ENCODE data around the gene DNAJB6. TPM values are rescaled to one million over a fixed set of nuclear protein-coding genes. Genes with fewer than 3 reads are reported as not detected.
A peak's percentile ranks its signal among the peaks of the same experiment; 100 is the strongest.
"Not testable (repeated sequence)": the region's sequence is repeated elsewhere in the genome, so short reads cannot be mapped to it uniquely, and the experiment has no call there.

The DNAJB6 gene
- total RNA-seq, 1 donor from 2014 or later: 128 TPM

DNA sequence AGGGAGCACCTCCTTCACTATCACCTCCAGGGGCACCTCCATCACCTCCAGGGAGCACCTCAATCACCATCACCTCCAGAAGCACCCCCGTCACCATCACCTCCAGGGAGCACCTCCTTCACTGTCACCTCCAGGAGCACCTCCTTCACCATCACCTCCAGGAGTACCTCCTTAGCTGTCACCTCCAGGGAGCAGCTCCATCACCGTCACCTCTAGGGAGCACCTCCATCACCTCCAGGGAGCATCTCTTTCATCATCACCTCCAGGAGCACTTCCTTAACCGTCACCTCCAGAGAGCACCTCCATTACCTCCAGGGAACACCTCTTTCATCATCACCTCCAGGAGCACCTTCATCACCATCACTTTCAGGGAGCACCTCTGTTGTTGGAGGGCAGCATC lies 103.0 kb downstream of the DNAJB6 start:
- Mint-ChIP-seq H3K4me3 (no peak overlapping the region), H3K4me1 (peaks cover under 1% of the 10 kb centered on the region)

DNA sequence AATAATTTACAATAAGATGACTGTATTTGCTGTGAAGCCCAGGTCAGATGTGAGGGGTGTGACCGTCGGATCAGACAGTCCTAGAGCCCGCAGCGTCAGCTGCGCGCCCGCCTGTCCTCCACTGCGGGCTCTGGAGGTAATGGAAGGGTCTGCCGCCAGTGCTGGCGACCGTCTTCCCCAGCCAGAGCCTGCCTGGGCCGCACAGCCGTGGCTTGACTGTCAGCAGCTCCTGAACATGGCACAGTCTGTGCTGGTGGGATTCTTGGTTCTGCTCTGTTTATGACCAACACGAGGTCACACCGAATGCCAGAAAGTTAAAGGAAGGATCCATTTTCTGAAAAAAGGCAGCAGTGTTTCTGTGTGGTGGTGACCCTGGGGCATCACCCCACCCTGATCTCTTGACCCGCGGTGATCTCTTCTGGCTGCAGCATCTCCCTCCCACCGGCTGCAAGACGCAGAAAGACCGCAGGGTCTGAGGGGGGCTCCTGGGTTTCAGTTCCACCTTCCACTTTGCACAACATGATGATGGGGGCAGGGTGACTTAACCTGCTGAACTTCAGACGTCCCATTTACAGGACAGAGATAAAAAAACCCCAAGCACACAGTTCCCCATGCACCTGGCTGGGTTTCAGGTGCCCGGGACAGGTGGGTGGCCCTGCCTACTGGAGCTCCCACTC lies 103.7 kb downstream of the DNAJB6 start:
- Mint-ChIP-seq H3K4me3 (no peak overlapping the region), H3K27me3 (no peaks in the 10 kb centered on the region), H3K36me3 (ENCODE audit: low read depth) (no peaks in the 10 kb centered on the region), H3K9me3 (no peaks in the 10 kb centered on the region), H3K27ac (no peak overlapping the region), H3K4me1 (no peaks in the 10 kb centered on the region)
- intact Hi-C loops (cut with micrococcal nuclease): no loop called here
- no peak for DNase-seq

More for the DNA sequence above, 103.0 kb downstream of the DNAJB6 start:
- intact Hi-C loops (cut with micrococcal nuclease): loop anchor here (10.0 kb wide), 2 partner anchors 175 to 245 kb away; no protein-coding TSS in a partner anchor
- no peaks in the 10 kb centered on the region for H3K36me3 Mint-ChIP-seq (ENCODE audit: low read depth)
- peak overlapping the region; percentile 40 for H3K27ac Mint-ChIP-seq
- no peaks in the 10 kb centered on the region for H3K9me3 Mint-ChIP-seq
- DNase-seq: no peak
- peaks cover under 1% of the 10 kb centered on the region for H3K27me3 Mint-ChIP-seq

DNA sequence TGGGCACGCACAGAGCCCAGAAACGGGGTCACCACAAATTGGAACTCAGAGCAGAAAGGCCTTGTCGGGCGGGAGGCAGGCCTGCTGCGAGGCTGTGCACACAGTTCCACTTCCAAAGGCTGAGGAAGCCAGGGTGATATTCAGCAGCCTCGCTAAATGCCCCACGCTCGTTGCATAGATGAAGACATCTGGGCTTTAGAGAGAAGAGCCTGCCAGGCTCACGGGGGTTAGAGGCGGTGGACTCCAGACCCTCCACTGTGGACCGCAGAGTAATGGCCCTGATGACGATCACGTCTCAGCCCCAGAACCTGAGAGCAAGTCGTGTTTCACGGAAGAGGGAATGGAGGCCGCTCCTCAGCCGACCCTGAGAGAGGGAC lies 104.2 kb downstream of the DNAJB6 start:
- Mint-ChIP-seq H3K4me3 (no peak overlapping the region), H3K27me3 (no peaks in the 10 kb centered on the region), H3K9me3 (no peaks in the 10 kb centered on the region), H3K36me3 (ENCODE audit: low read depth) (no peaks in the 10 kb centered on the region), H3K27ac (no peak overlapping the region), H3K4me1 (no peaks in the 10 kb centered on the region)
- DNase-seq: no peak
- intact Hi-C loops (cut with micrococcal nuclease): no loop called here

DNA sequence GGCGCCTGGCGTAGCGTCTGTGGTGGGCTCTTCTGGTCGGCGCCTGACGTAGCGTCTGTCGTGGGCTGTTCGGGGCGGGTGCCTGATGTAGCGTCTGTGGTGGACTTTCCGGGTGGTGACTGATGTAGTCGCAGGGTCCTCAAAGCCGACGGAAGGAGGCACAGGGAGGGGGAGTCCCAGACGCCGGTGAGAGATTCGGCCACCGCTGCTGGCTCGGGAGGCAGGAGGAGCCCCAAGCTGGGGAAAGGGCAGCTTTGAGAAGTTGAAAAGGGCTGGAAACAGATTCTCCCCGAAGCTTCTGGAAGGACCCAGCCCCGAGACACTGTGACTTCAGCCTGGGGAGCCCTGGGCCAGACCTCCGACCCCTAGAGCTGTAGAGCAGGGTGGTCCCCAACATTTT lies 105.7 kb downstream of the DNAJB6 start:
- H3K27ac Mint-ChIP-seq: no peak overlapping the region
- intact Hi-C loops (cut with micrococcal nuclease): no loop called here
- peaks cover 2% of the 10 kb centered on the region for H3K27me3 Mint-ChIP-seq
- H3K9me3 Mint-ChIP-seq: no peaks in the 10 kb centered on the region
- no peak for DNase-seq
- H3K4me3 Mint-ChIP-seq: no peak overlapping the region
- no peaks in the 10 kb centered on the region for H3K36me3 Mint-ChIP-seq (ENCODE audit: low read depth)
- no peaks in the 10 kb centered on the region for H3K4me1 Mint-ChIP-seq

DNA sequence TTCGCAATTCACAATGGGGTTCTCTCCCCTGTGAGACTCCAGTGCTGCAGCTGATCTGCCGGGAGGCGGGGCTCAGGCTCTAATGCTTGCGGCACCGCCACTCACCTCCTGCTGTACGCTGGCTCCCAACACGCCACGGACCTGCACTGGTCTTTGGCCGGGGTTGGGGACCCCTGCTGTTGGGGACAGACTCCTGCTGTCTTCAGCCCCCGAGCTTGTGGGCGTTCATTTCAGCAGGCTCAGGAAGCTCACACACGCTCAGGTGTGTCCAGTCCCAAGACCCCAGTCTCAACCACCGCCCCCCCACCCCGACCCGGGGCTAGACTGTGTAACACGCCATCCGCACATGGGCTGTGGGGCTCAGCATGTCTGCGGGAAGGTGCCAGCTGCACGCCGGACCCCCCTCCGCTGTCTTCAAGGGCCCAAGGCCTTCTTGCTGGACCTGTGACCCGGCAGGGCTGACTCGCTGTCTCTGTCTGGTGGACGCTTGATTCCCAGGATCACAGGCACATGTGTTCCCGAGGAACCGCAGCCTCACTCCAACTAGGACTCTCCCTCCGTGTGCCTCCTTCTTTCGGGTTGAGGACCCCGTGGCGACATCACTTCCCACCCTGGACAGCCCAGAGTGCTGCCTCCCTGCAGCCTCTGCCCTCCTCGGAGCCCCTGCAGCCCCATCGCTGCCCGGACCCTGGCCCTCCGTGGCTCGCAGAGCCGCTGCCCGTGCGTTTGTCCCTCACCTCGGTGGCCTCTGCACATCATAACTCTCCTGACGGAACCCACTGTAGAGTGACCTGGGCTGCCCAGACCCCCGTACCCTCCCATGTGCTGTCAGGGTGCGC lies 106.4 kb downstream of the DNAJB6 start:
- intact Hi-C loops (cut with micrococcal nuclease): no loop called here
- Mint-ChIP-seq H3K27me3 (peaks cover 2% of the 10 kb centered on the region), H3K4me1 (no peaks in the 10 kb centered on the region), H3K36me3 (ENCODE audit: low read depth) (no peaks in the 10 kb centered on the region), H3K4me3 (no peak overlapping the region), H3K9me3 (no peaks in the 10 kb centered on the region), H3K27ac (no peak overlapping the region)
- DNase-seq: no peak

DNA sequence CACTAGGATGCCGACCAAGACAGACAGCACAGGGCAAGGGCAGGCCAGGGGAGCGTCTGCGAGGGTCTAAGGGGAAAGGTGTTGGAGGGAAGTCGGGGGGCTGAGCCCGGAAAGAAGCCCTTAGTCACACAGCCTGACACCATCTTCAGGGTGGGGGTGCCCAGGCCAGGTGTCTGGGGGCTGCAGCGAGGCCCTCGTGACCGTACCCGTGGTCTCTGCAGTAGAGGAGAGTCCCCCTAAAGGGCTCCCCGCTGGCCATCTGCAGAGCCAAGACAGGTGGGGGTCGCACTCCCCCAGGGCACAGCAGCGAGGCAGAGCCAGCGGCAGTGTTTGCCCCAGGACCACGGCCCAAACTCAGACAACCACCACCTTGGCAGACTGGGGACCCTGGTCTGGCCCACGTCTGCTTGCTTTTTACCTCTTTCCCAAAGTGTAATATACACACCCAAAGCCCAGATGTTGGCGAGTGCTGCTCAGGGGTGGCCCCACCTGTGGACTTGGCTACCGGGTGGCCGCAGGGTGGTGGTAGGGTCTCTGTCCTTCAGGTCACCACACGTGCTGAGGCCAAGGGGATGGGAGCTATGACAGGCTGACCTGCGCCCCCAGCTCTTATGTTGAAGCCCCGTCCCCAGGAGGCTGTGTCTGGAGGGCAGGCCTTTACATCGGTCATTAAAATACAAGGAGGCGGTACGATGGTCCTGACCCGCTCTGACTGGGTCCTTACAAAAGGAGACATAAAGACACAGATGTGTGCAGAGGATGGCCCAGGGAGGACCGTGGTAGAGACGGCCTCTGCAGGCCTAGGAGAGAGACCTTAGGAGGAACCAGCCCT lies 107.4 kb downstream of the DNAJB6 start:
- Mint-ChIP-seq H3K4me1 (no peaks in the 10 kb centered on the region), H3K36me3 (ENCODE audit: low read depth) (no peaks in the 10 kb centered on the region), H3K9me3 (no peaks in the 10 kb centered on the region), H3K27ac (peak overlapping the region; percentile 29), H3K27me3 (peaks cover 3% of the 10 kb centered on the region), H3K4me3 (no peak overlapping the region)
- intact Hi-C loops (cut with micrococcal nuclease): no loop called here
- DNase-seq: no peak

DNA sequence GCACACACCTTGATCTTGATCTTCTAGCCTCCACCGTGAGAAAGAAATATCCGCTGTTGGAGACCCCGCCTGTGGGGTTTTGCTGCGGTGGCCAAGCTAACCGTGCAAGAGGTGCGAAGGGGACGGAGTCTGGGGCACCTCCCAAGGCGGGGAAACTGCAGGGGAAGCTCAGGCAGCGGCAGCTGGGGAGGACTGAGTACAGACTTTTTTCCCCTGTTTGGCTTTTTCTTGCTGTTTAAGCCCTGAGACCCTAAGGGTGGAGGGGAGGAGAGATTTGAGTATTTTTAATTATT lies 108.0 kb downstream of the DNAJB6 start:
- peaks cover 3% of the 10 kb centered on the region for H3K27me3 Mint-ChIP-seq
- H3K4me1 Mint-ChIP-seq: no peaks in the 10 kb centered on the region
- H3K4me3 Mint-ChIP-seq: no peak overlapping the region
- DNase-seq: no peak
- intact Hi-C loops (cut with micrococcal nuclease): no loop called here
- H3K36me3 Mint-ChIP-seq (ENCODE audit: low read depth): no peaks in the 10 kb centered on the region
- no peaks in the 10 kb centered on the region for H3K9me3 Mint-ChIP-seq
- no peak overlapping the region for H3K27ac Mint-ChIP-seq

DNA sequence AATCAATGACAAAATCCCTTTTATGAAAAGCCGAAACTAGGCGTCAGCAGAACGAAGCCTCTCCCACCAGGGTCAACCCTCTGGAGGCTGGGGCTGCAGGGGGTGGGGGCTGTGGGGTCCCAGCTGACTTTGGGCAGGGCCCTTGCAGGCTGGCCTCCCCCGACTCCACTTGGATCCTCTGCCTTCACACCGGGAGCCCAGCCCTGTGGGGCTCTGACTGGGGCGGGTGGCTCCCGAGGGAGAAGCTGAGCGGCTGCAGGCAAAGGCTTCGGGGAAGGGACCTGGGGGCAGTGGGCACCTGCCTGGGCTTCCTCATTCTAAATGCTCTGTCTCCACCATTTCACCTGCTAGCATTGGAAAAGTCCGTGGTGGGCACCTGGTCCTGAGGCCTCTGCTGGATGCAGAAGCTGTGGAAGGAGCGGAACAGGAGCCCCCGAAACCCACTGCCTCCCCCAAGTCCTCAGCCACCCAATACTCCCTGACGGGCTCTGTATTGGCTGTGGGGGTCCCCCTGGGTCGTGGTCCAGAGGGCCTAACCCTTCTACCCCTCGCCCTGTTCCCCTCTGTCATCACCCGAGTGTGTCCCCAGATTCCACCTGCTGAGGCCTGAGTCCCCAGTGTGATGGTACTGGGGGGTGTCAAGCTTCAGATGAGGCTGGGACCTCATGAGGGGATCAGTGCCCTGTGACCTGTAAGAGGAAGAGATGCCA lies 108.6 kb downstream of the DNAJB6 start:
- Mint-ChIP-seq H3K4me3 (no peak overlapping the region), H3K27me3 (peaks cover 6% of the 10 kb centered on the region), H3K36me3 (ENCODE audit: low read depth) (no peaks in the 10 kb centered on the region), H3K27ac (no peak overlapping the region), H3K4me1 (no peaks in the 10 kb centered on the region), H3K9me3 (no peaks in the 10 kb centered on the region)
- intact Hi-C loops (cut with micrococcal nuclease): no loop called here
- DNase-seq: no peak

DNA sequence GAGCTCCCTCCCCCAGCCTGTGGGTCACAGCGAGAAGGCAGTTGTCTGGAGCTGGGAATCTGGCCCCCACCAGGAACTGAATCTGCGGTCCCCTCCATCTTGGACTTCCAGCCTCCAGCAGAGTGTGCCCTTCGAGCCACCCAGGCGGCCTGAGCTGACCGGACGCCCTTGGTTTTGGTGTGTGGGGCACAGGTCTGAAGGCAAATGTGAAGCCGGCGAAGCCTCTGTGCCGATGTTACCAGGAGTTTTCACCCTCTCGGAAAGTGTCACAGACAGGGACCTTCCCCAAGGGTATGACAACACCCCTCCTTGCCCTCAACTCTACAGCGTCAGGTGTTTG lies 109.1 kb downstream of the DNAJB6 start:
- Mint-ChIP-seq H3K4me1 (no peaks in the 10 kb centered on the region), H3K9me3 (no peaks in the 10 kb centered on the region), H3K27ac (no peak overlapping the region), H3K27me3 (peaks cover 8% of the 10 kb centered on the region), H3K4me3 (no peak overlapping the region), H3K36me3 (ENCODE audit: low read depth) (no peaks in the 10 kb centered on the region)
- intact Hi-C loops (cut with micrococcal nuclease): no loop called here
- DNase-seq: no peak

DNA sequence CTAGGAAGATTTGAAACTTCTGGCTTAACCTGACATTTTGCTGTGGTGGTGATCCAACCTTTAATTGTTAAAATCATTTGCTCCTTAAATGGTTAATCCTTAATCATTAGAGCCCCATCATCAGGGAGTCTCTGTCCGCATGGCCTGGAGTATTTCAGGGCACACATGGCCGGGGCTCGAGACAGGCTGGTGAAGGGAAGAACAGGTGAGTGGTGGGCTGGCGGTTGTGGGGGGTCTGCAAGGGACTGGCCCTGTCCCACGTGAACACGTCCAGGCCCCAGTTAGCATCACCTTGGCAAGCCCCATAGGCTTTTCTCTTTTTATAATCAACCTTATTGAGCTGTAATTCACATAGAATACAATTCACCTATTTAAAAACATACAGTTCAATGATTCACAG lies 109.5 kb downstream of the DNAJB6 start:
- Mint-ChIP-seq H3K4me1 (no peaks in the 10 kb centered on the region), H3K27me3 (peaks cover 11% of the 10 kb centered on the region), H3K27ac (no peak overlapping the region), H3K36me3 (ENCODE audit: low read depth) (no peaks in the 10 kb centered on the region), H3K4me3 (no peak overlapping the region), H3K9me3 (no peaks in the 10 kb centered on the region)
- intact Hi-C loops (cut with micrococcal nuclease): no loop called here
- DNase-seq: no peak

DNA sequence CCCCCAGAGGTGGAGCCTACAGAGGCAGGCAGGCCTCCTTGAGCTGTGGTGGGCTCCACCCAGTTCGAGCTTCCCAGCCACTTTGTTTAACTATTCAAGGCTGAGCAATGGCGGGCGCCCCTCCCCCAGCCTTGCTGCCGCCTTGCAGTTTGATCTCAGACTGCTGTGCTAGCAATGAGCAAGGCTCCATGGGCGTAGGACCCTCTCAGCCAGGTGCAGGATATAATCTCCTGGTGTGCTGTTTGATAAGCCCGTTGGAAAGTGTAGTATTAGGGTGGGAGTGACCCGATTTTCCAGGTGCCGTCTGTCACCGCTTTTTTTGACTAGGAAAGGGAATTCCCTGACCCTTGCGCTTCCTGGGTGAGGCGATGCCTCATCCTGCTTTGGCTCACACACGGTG lies 117.2 kb downstream of the DNAJB6 start:
- H3K4me3 Mint-ChIP-seq; H3K36me3 Mint-ChIP-seq (ENCODE audit: low read depth); H3K27ac Mint-ChIP-seq; DNase-seq; H3K9me3 Mint-ChIP-seq; H3K4me1 Mint-ChIP-seq; intact Hi-C loops (cut with micrococcal nuclease): not testable (repeated sequence)
- H3K27me3 Mint-ChIP-seq: peaks cover 39% of the 10 kb centered on the region

DNA sequence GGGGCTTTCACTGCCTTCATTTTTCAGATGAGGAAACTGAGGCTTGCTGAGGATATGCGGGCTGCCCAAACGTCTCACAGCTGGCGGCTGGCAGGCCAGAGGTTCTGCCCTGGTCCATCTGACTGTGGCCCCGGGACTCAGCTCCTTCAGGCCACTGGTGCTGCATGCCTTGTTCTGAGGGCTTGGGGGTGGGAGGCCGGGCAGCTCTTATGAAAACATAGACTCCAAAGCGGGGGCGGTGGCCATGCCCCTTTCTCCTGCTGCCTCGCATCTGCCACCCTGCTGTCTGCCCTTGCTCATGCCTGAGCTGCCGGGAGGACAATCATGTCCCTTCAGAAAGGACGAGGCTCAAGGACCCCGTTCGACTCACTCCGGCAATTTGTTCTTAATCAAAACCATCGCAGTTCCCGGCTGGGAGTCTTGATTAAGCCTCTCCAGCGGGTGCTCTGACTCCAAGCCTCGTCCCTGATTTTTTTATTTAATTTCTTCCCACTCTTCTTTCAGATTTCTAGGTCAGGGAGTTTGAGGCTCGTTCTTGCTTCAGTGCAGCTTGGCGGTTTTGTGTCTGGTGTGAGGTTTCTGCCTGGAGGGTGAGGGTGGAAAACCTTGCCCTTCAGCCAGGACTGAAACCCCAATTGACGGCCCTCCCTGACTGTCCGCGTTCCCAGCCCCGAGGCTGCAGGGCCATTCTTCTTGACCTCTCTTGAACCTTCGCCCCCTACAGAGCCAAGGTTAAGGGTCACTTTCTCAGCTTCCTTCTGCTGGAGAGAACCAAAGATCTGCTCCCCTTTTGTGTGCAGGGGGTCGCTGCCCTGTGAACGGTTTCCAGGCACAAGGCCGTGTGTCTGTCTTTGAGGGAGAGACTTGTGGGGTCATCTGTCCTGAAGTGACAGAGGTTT lies 120.8 kb downstream of the DNAJB6 start:
- H3K4me3 Mint-ChIP-seq: no peak overlapping the region
- no peak overlapping the region for H3K27ac Mint-ChIP-seq
- DNase-seq: peak; percentile 43
- intact Hi-C loops (cut with micrococcal nuclease): no loop called here
- H3K4me1 Mint-ChIP-seq: peaks cover 3% of the 10 kb centered on the region
- H3K27me3 Mint-ChIP-seq: peaks cover 30% of the 10 kb centered on the region
- H3K36me3 Mint-ChIP-seq (ENCODE audit: low read depth): peaks cover 1% of the 10 kb centered on the region
- H3K9me3 Mint-ChIP-seq: peaks cover 3% of the 10 kb centered on the region

DNA sequence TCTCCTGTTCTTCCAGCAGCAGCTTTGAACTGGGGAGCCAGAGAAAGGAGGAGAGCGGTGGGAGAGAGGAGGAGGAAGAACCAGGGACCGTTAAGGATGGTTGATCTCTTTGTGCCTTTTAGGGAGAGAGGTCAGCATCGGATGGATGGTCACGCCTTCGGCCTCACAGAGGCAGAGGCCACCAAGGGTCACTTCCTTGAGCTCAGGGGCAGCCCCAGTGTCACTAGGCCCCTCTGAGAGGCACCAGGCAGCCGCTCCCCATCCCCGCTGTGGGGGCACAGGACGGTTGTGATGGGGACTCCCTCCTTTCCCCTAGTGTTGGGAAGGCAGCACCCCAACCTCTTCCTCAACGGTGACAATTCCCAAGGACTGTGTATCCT lies 121.4 kb downstream of the DNAJB6 start:
- peaks cover 25% of the 10 kb centered on the region for H3K27me3 Mint-ChIP-seq
- no peak overlapping the region for H3K4me3 Mint-ChIP-seq
- peaks cover 4% of the 10 kb centered on the region for H3K4me1 Mint-ChIP-seq
- H3K36me3 Mint-ChIP-seq (ENCODE audit: low read depth): no peaks in the 10 kb centered on the region
- DNase-seq: peak; percentile 38
- intact Hi-C loops (cut with micrococcal nuclease): no loop called here
- peaks cover 3% of the 10 kb centered on the region for H3K9me3 Mint-ChIP-seq
- no peak overlapping the region for H3K27ac Mint-ChIP-seq

Data from activated CD4-positive, alpha-beta T cell treated with anti-CD3 and anti-CD28 coated beads, Interleukin-2, amount 10 ng/mL, durations not matched to agents 24 days and 14 days (primary cell).